HUES64 (cell line): Measurements from ENCODE around the gene HTR2B.
"Not testable (repeated sequence)": the region's sequence is repeated elsewhere in the genome, so short reads cannot be mapped to it uniquely, and the experiment has no call there.

ENCODE experiments used
- H3K27ac ChIP-seq: 2 replicates; pipeline ENCODE4 v1.7.0; 2013; ENCODE audit warnings: low read depth, low read length, inconsistent platforms
- H3K27me3 ChIP-seq: 2 replicates; pipeline ENCODE4 v1.6.1; 2013; ENCODE audit warnings: mild to moderate bottlenecking, low read length; ENCODE audit not compliant: insufficient read depth
- H3K36me3 ChIP-seq: 2 replicates; pipeline ENCODE4 v1.6.1; 2013; ENCODE audit warnings: mild to moderate bottlenecking, low read length; ENCODE audit not compliant: insufficient read depth
- H3K4me1 ChIP-seq: 2 replicates; pipeline ENCODE4 v1.6.1; 2013; ENCODE audit warnings: mild to moderate bottlenecking, low read length, moderate library complexity; ENCODE audit not compliant: insufficient read depth
- H3K4me3 ChIP-seq: 2 replicates; pipeline ENCODE4 v1.5.1; 2013; ENCODE audit warnings: mild to moderate bottlenecking, low read length, moderate library complexity
- H3K9ac ChIP-seq: 2 replicates; pipeline ENCODE4 v1.6.1; 2013; ENCODE audit warnings: mild to moderate bottlenecking, low read depth, low read length
- H3K9me3 ChIP-seq: 2 replicates; pipeline ENCODE4 v1.6.1; 2013; ENCODE audit warnings: low read depth, low read length; ENCODE audit not compliant: insufficient read depth
- WGBS: fragments of 150-250, 120-280 bp; methylation state at CpG from one replicate; pipeline ENCODE4 v1.1.7; 2013; ENCODE audit warnings: missing lambda C conversion rate; 5-methylcytosine and 5-hydroxymethylcytosine counted together

The HTR2B gene

GRCh38 chr2:231115651-231116050, 9.2 kb downstream of the HTR2B start:
- Histone ChIP-seq H3K27ac (no peak overlapping the region), H3K9ac (no peak overlapping the region), H3K4me1 (peaks cover 31% of the 10 kb centered on the region), H3K4me3 (no peak overlapping the region), H3K36me3 (peaks cover 19% of the 10 kb centered on the region; the same call in 1 of the 2 replicates), H3K27me3 (no peaks in the 10 kb centered on the region), H3K9me3 (no peaks in the 10 kb centered on the region)
- 81% methylated on average over 2 of the region's 2 CpGs for WGBS

- WGBS = 93% methylated on average over 5 of the region's 5 CpGs
These were observed 11.4 kb downstream of the HTR2B start for GRCh38 chr2:231113489-231113888.

GRCh38 chr2:231111987-231112386, 12.9 kb downstream of the HTR2B start:
- Histone ChIP-seq H3K27ac (no peak overlapping the region), H3K9ac (no peak overlapping the region)
- 89% methylated on average over 1 of the region's 1 CpG for WGBS

More at GRCh38 chr2:231113489-231113888, 11.4 kb downstream of the HTR2B start:
- H3K4me1 ChIP-seq = peaks cover 31% of the 10 kb centered on the region
- H3K4me3 ChIP-seq = no peak overlapping the region
- H3K36me3 ChIP-seq = peaks cover 38% of the 10 kb centered on the region
- no peaks in the 10 kb centered on the region for H3K27me3 ChIP-seq
- no peak overlapping the region for H3K27ac ChIP-seq
- H3K9me3 ChIP-seq = no peaks in the 10 kb centered on the region
- H3K9ac ChIP-seq = no peak overlapping the region

GRCh38 chr2:231110551-231110950, 14.3 kb downstream of the HTR2B start:
- Histone ChIP-seq H3K36me3 (peaks cover 57% of the 10 kb centered on the region), H3K27me3 (no peaks in the 10 kb centered on the region), H3K9ac (no peak overlapping the region), H3K9me3 (no peaks in the 10 kb centered on the region), H3K4me1 (peaks cover 24% of the 10 kb centered on the region), H3K4me3 (no peak overlapping the region), H3K27ac (no peak overlapping the region)
- 90% methylated on average over 1 of the region's 1 CpG for WGBS

More at GRCh38 chr2:231111987-231112386, 12.9 kb downstream of the HTR2B start:
- peaks cover 50% of the 10 kb centered on the region for H3K36me3 ChIP-seq
- no peaks in the 10 kb centered on the region for H3K27me3 ChIP-seq
- H3K9me3 ChIP-seq = no peaks in the 10 kb centered on the region
- peaks cover 31% of the 10 kb centered on the region for H3K4me1 ChIP-seq
- no peak overlapping the region for H3K4me3 ChIP-seq

GRCh38 chr2:231104115-231104713, 20.6 kb downstream of the HTR2B start:
- Histone ChIP-seq H3K27ac (no peak overlapping the region), H3K4me3 (no peak overlapping the region), H3K36me3 (peaks cover 71% of the 10 kb centered on the region), H3K9ac (no peak overlapping the region), H3K4me1 (no peaks in the 10 kb centered on the region), H3K27me3 (no peaks in the 10 kb centered on the region), H3K9me3 (peaks cover 16% of the 10 kb centered on the region)
- WGBS = 67% methylated on average over 1 of the region's 3 CpGs

- WGBS = 100% methylated on average over 1 of the region's 2 CpGs
- H3K36me3 ChIP-seq = peaks cover 71% of the 10 kb centered on the region
- H3K27ac ChIP-seq = no peak overlapping the region
- H3K9me3 ChIP-seq = peaks cover 23% of the 10 kb centered on the region
- H3K4me3 ChIP-seq = no peak overlapping the region
- H3K27me3 ChIP-seq = no peaks in the 10 kb centered on the region
- H3K4me1 ChIP-seq = no peaks in the 10 kb centered on the region
- H3K9ac ChIP-seq = no peak overlapping the region
These were observed 22.1 kb downstream of the HTR2B start for GRCh38 chr2:231102772-231103171.

- H3K9me3 ChIP-seq = peaks cover 23% of the 10 kb centered on the region
- no peaks in the 10 kb centered on the region for H3K27me3 ChIP-seq
- 89% methylated on average over 4 of the region's 4 CpGs for WGBS
- H3K4me1 ChIP-seq = no peaks in the 10 kb centered on the region
- no peak overlapping the region for H3K27ac ChIP-seq
- H3K4me3 ChIP-seq = no peak overlapping the region
- H3K9ac ChIP-seq = no peak overlapping the region
- H3K36me3 ChIP-seq = peaks cover 80% of the 10 kb centered on the region
These were observed 23.9 kb downstream of the HTR2B start for GRCh38 chr2:231100990-231101389.

GRCh38 chr2:231100321-231100720, 24.5 kb downstream of the HTR2B start:
- H3K27ac ChIP-seq, H3K27me3 ChIP-seq, H3K9ac ChIP-seq, H3K4me3 ChIP-seq, H3K4me1 ChIP-seq: not testable (repeated sequence)
- Histone ChIP-seq H3K9me3 (peaks cover 23% of the 10 kb centered on the region), H3K36me3 (peaks cover 76% of the 10 kb centered on the region)
- WGBS = 97% methylated on average over 2 of the region's 2 CpGs

GRCh38 chr2:231099918-231100317, 24.9 kb downstream of the HTR2B start:
- WGBS = 90% methylated on average over 7 of the region's 8 CpGs
- Histone ChIP-seq H3K36me3 (peaks cover 79% of the 10 kb centered on the region), H3K9me3 (peaks cover 23% of the 10 kb centered on the region)

GRCh38 chr2:231094736-231095346, 30.0 kb downstream of the HTR2B start:
- WGBS = 91% methylated on average over 4 of the region's 4 CpGs
- Histone ChIP-seq H3K4me3 (no peak overlapping the region), H3K9me3 (peaks cover 13% of the 10 kb centered on the region), H3K9ac (no peak overlapping the region), H3K27me3 (no peaks in the 10 kb centered on the region), H3K4me1 (no peaks in the 10 kb centered on the region; the same call in 1 of the 2 replicates), H3K36me3 (peaks cover 88% of the 10 kb centered on the region), H3K27ac (no peak overlapping the region)

More at GRCh38 chr2:231099918-231100317, 24.9 kb downstream of the HTR2B start:
- no peaks in the 10 kb centered on the region; the same call in 1 of the 2 replicates for H3K4me1 ChIP-seq
- H3K27ac ChIP-seq = no peak overlapping the region
- no peak overlapping the region for H3K4me3 ChIP-seq
- H3K9ac ChIP-seq = no peak overlapping the region
- H3K27me3 ChIP-seq = no peaks in the 10 kb centered on the region

- Histone ChIP-seq H3K4me3 (no peak overlapping the region), H3K27ac (no peak overlapping the region), H3K27me3 (no peaks in the 10 kb centered on the region), H3K4me1 (no peaks in the 10 kb centered on the region; the same call in 1 of the 2 replicates), H3K9me3 (peaks cover 4% of the 10 kb centered on the region; the same call in 1 of the 2 replicates), H3K9ac (no peak overlapping the region), H3K36me3 (peaks cover 88% of the 10 kb centered on the region)
- WGBS = 87% methylated on average over 5 of the region's 5 CpGs
These were observed 30.9 kb downstream of the HTR2B start for GRCh38 chr2:231093933-231094332.
